Mesenchymal stem cell (in vitro differentiated cells and primary cell): ENCODE results near the gene CABLES2.

Experiments used
- DNase-seq: peaks from one replicate; pipeline ENCODE4 v3.0.0-alpha.2; 2013
- H2AFZ ChIP-seq: one replicate; pipeline ENCODE4 v1.6.1; 2013; ENCODE audit warnings: low read depth, mild to moderate bottlenecking, control low read depth, inconsistent platforms, low read length, moderate library complexity
- H2AK5ac ChIP-seq: 2 replicates; pipeline ENCODE4 v1.6.1; 2013; ENCODE audit warnings: low read length, moderate library complexity, mild to moderate bottlenecking, inconsistent platforms; ENCODE audit not compliant: severe bottlenecking
- H2BK120ac ChIP-seq: one replicate; pipeline ENCODE4 v1.6.1; 2013; ENCODE audit warnings: low read depth, mild to moderate bottlenecking, inconsistent platforms, low read length, moderate library complexity
- H2BK12ac ChIP-seq, 2 experiments: one replicate each; pipeline ENCODE4 v1.6.1; 2013; ENCODE audit warnings: inconsistent platforms in 2 of 2, low read length in 2 of 2, mild to moderate bottlenecking in 2 of 2, moderate library complexity in 2 of 2, control low read depth in 1 of 2
- H2BK15ac ChIP-seq: one replicate; pipeline ENCODE4 v1.6.1; 2013; ENCODE audit warnings: mild to moderate bottlenecking, low read depth, inconsistent platforms; ENCODE audit not compliant: poor library complexity, severe bottlenecking
- H2BK5ac ChIP-seq: 2 replicates; pipeline ENCODE4 v1.6.1; 2013; ENCODE audit warnings: low read depth, mild to moderate bottlenecking, low read length, control low read depth, inconsistent platforms; ENCODE audit not compliant: poor library complexity, severe bottlenecking
- H3K14ac ChIP-seq, 2 experiments: one replicate each; pipeline ENCODE4 v1.6.1; 2013; ENCODE audit warnings: inconsistent platforms in 2 of 2, low read length in 2 of 2, control low read depth in 1 of 2, mild to moderate bottlenecking in 1 of 2, moderate library complexity in 1 of 2
- H3K18ac ChIP-seq, 2 experiments: one replicate each; pipeline ENCODE4 v1.6.1; 2013; ENCODE audit warnings: inconsistent platforms in 2 of 2, low read length in 2 of 2, control low read depth in 1 of 2, low read depth in 1 of 2, mild to moderate bottlenecking in 1 of 2
- H3K23ac ChIP-seq, 2 experiments: one replicate each; pipeline ENCODE4 v1.6.1; 2013; ENCODE audit warnings: inconsistent platforms in 2 of 2, low read length in 2 of 2, mild to moderate bottlenecking in 2 of 2, moderate library complexity in 2 of 2, control low read depth in 1 of 2
- H3K27ac ChIP-seq: 2 replicates; pipeline ENCODE4 v1.5.1; 2013; ENCODE audit warnings: mild to moderate bottlenecking, moderate library complexity, low read length, control low read depth, inconsistent platforms; ENCODE audit not compliant: poor library complexity, severe bottlenecking
- H3K27me3 ChIP-seq, 2 experiments: 2 replicates each; pipeline versions ENCODE4 v1.6.1 to v1.7.0; 2013; ENCODE audit warnings: low read length in 2 of 2, mild to moderate bottlenecking in 2 of 2, moderate library complexity in 2 of 2, control low read depth in 1 of 2, inconsistent platforms in 1 of 2; ENCODE audit not compliant: control insufficient read depth in 1 of 2, insufficient read depth in 1 of 2
- H3K36me3 ChIP-seq, 2 experiments: 2 replicates each; pipeline versions ENCODE4 v1.6.1 to v1.7.0; 2013; ENCODE audit warnings: low read length in 2 of 2, control low read depth in 1 of 2, inconsistent platforms in 1 of 2, low read depth in 1 of 2, mild to moderate bottlenecking in 1 of 2; ENCODE audit not compliant: insufficient read depth in 2 of 2, control insufficient read depth in 1 of 2
- H3K4ac ChIP-seq, 2 experiments: one replicate each; pipeline ENCODE4 v1.6.1; 2013; ENCODE audit warnings: inconsistent platforms in 2 of 2, low read length in 2 of 2, mild to moderate bottlenecking in 2 of 2, moderate library complexity in 2 of 2, control low read depth in 1 of 2, low read depth in 1 of 2
- H3K4me1 ChIP-seq: 2 replicates; pipeline ENCODE4 v1.6.1; 2013; ENCODE audit warnings: low read depth, low read length, control low read depth; ENCODE audit not compliant: control insufficient read depth, insufficient read depth
- H3K4me2 ChIP-seq: 2 replicates; pipeline ENCODE4 v1.6.1; 2013; ENCODE audit warnings: low read length, mild to moderate bottlenecking, inconsistent platforms; ENCODE audit not compliant: poor library complexity, severe bottlenecking
- H3K4me3 ChIP-seq, 2 experiments: 2 replicates each; pipeline versions ENCODE4 v1.5.1 to v1.7.0; 2013; ENCODE audit warnings: low read length in 2 of 2, mild to moderate bottlenecking in 2 of 2, control low read depth in 1 of 2, low read depth in 1 of 2; ENCODE audit not compliant: insufficient read depth in 1 of 2
- H3K79me1 ChIP-seq: replicated peaks from 2 replicates; pipeline ENCODE4 v1.6.1; 2013; ENCODE audit warnings: mild to moderate bottlenecking, control low read depth, low read length, inconsistent platforms; ENCODE audit not compliant: poor library complexity, severe bottlenecking
- H3K9ac ChIP-seq: 2 replicates; pipeline ENCODE4 v1.7.0; 2013; ENCODE audit warnings: mild to moderate bottlenecking, low read length, moderate library complexity
- H3K9me3 ChIP-seq: 2 replicates; pipeline ENCODE4 v1.7.0; 2013; ENCODE audit warnings: mild to moderate bottlenecking, low read length; ENCODE audit not compliant: control insufficient read depth
- H4K8ac ChIP-seq: one replicate; pipeline ENCODE4 v1.6.1; 2013; ENCODE audit warnings: inconsistent platforms, mild to moderate bottlenecking, low read length, moderate library complexity
- H4K91ac ChIP-seq: one replicate; pipeline ENCODE4 v1.6.1; 2013; ENCODE audit warnings: mild to moderate bottlenecking, low read length, inconsistent platforms
- WGBS: methylation state at CpG from one replicate; pipeline ENCODE4 v1.1.7; 2013; ENCODE audit warnings: mixed read lengths; 5-methylcytosine and 5-hydroxymethylcytosine counted together

The CABLES2 gene

GRCh38 chr20:62344092-62344491, 63.0 kb downstream of the CABLES2 start:
- Histone ChIP-seq H3K4me2 (no peak overlapping the region), H3K36me3 (peaks cover 29 to 72% of the 10 kb centered on the region in 2 experiments), H2AFZ (no peak overlapping the region), H4K8ac (no peak overlapping the region), H3K9me3 (peaks cover 4% of the 10 kb centered on the region), H3K79me1 (peaks cover 30% of the 10 kb centered on the region), H2AK5ac (no peak overlapping the region), H2BK120ac (no peak overlapping the region), H3K27me3 (no peaks in the 10 kb centered on the region), H3K27ac (no peak overlapping the region), H4K91ac (no peak overlapping the region), H3K9ac (no peak overlapping the region), H3K4ac (no peak overlapping the region), H2BK5ac (no peak overlapping the region), H3K14ac (no peak overlapping the region), H2BK12ac (peak overlapping the region; percentile 73 to 78), H3K23ac (no peak overlapping the region), H3K18ac (no peak overlapping the region), H2BK15ac (no peak overlapping the region), H3K4me3 (no peak overlapping the region), H3K4me1 (peaks cover 5% of the 10 kb centered on the region)
- WGBS: 92% methylated on average over 4 of the region's 5 CpGs
- DNase-seq: peak; percentile 13

- no peak overlapping the region for H3K4me3 ChIP-seq
- H2BK5ac ChIP-seq: no peak overlapping the region
- H4K91ac ChIP-seq: no peak overlapping the region
- H3K9ac ChIP-seq: no peak overlapping the region
- no peaks in the 10 kb centered on the region for H3K27me3 ChIP-seq
- no peak overlapping the region for H2BK12ac ChIP-seq
- no peak overlapping the region for H3K18ac ChIP-seq
- H3K4me1 ChIP-seq: peaks cover 7% of the 10 kb centered on the region
- H3K27ac ChIP-seq: no peak overlapping the region
- H2BK120ac ChIP-seq: no peak overlapping the region
- H2BK15ac ChIP-seq: no peak overlapping the region
- no peak overlapping the region for H3K23ac ChIP-seq
- H3K9me3 ChIP-seq: peaks cover 4% of the 10 kb centered on the region
- H3K36me3 ChIP-seq: peaks cover 33 to 75% of the 10 kb centered on the region in 2 experiments
- H3K79me1 ChIP-seq: peaks cover 34% of the 10 kb centered on the region
- H3K14ac ChIP-seq: no peak overlapping the region
- no peak overlapping the region for H4K8ac ChIP-seq
- H2AFZ ChIP-seq: no peak overlapping the region
- WGBS: 69% methylated on average over 10 of the region's 10 CpGs
- no peak overlapping the region for H3K4me2 ChIP-seq
- H3K4ac ChIP-seq: no peak overlapping the region
- DNase-seq: peak; percentile 94
- H2AK5ac ChIP-seq: no peak overlapping the region
Observed at GRCh38 chr20:62342910-62343309, 64.2 kb downstream of the CABLES2 start.

GRCh38 chr20:62339647-62340062, 67.4 kb downstream of the CABLES2 start:
- Histone ChIP-seq H3K4me1 (peaks cover 7% of the 10 kb centered on the region), H4K91ac (no peak overlapping the region), H3K23ac (no peak overlapping the region), H3K4ac (no peak overlapping the region), H3K79me1 (peaks cover 38% of the 10 kb centered on the region), H4K8ac (no peak overlapping the region), H2AK5ac (no peak overlapping the region), H3K18ac (no peak overlapping the region), H2BK15ac (no peak overlapping the region), H3K36me3 (peaks cover 40 to 76% of the 10 kb centered on the region in 2 experiments), H2BK5ac (no peak overlapping the region), H2BK120ac (no peak overlapping the region), H2BK12ac (no peak overlapping the region), H3K9me3 (peaks cover 4% of the 10 kb centered on the region), H3K4me2 (no peak overlapping the region), H3K14ac (no peak overlapping the region), H3K27me3 (no peaks in the 10 kb centered on the region), H2AFZ (no peak overlapping the region), H3K27ac (no peak overlapping the region), H3K4me3 (no peak overlapping the region), H3K9ac (no peak overlapping the region)
- WGBS: 92% methylated on average over 13 of the region's 14 CpGs
- no peak for DNase-seq
